Testis (tissue), 2 donors: ENCODE results near the gene CDK5R1.

Source experiments
- POLR2A ChIP-seq: fragments of 450-650 bp; IDR thresholded peaks from one replicate; pipeline ENCODE4 v1.6.1; 2017; ENCODE audit warnings: antibody characterized with exemption, mild to moderate bottlenecking, moderate library complexity
- TF ChIP-seq, protein P1 (sequence below), 3 experiments: fragments of 450-650 bp in 2 of 3; fragments of 200-600 bp in 1 of 3; sonication (generic) in 1 of 3; IDR thresholded peaks; one replicate each; pipeline ENCODE4 v1.5.1; 2016 to 2019; ENCODE audit warnings: antibody characterized with exemption in 3 of 3, mild to moderate bottlenecking in 2 of 3, moderate library complexity in 1 of 3

DNA sequence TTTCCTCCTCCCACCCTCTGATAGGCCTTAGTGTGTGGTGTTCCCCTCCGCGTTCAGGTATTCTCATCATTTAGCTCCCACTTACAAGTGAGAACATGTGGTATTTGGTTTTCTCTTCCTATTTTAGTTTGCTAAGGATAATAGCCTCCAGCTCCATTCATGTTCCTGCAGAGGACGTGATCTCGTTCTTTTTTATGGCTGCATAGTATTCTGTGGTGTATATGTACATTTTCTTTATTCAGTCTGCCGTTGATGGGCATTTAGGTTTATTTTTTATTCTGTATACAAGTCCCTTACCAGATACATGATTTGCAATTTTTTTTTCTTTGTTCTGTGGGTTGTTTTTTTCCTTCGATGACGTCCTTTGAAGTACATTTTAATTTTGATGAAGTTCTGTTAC is 18.8 kb upstream of the CDK5R1 start:
- TF ChIP-seq, protein P1, sequence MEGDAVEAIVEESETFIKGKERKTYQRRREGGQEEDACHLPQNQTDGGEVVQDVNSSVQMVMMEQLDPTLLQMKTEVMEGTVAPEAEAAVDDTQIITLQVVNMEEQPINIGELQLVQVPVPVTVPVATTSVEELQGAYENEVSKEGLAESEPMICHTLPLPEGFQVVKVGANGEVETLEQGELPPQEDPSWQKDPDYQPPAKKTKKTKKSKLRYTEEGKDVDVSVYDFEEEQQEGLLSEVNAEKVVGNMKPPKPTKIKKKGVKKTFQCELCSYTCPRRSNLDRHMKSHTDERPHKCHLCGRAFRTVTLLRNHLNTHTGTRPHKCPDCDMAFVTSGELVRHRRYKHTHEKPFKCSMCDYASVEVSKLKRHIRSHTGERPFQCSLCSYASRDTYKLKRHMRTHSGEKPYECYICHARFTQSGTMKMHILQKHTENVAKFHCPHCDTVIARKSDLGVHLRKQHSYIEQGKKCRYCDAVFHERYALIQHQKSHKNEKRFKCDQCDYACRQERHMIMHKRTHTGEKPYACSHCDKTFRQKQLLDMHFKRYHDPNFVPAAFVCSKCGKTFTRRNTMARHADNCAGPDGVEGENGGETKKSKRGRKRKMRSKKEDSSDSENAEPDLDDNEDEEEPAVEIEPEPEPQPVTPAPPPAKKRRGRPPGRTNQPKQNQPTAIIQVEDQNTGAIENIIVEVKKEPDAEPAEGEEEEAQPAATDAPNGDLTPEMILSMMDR (IDR thresholded peaks at IDR 0.05), result no peak
- no peak for TF ChIP-seq POLR2A
